CD14-positive monocyte (primary cell): ENCODE results near the gene DENND1A. TPM values are rescaled to one million over a fixed set of nuclear protein-coding genes. Genes with fewer than 3 reads are reported as not detected.

Experiments used
- DNase-seq, 3 donors: peaks; one replicate each; pipeline ENCODE4 v3.0.0-alpha.2; 2011 to 2022
- H2AFZ ChIP-seq: 2 replicates; pipeline ENCODE4 v1.6.0; 2012; ENCODE audit warnings: mild to moderate bottlenecking, low read depth, low read length, inconsistent platforms; ENCODE audit not compliant: insufficient read depth, poor library complexity, severe bottlenecking
- H3K27ac ChIP-seq, 2 donors: 1 replicate in 1 of 2; 2 replicates in 1 of 2; pipeline ENCODE4 v1.5.1; 2012 to 2013; ENCODE audit warnings: low read length in 2 of 2, control low read depth in 1 of 2, inconsistent platforms in 1 of 2, low read depth in 1 of 2, mild to moderate bottlenecking in 1 of 2
- H3K27me3 ChIP-seq, 2 donors: one replicate each; pipeline versions ENCODE4 v1.6.0 to v1.6.1; 2011 to 2013; ENCODE audit warnings: low read length in 2 of 2; ENCODE audit not compliant: control insufficient read depth in 2 of 2, insufficient read depth in 2 of 2
- H3K36me3 ChIP-seq, 2 donors: replicated peaks in 1 of 2; 1 replicate in 1 of 2; 2 replicates in 1 of 2; pipeline versions ENCODE4 v1.5.1 to v1.6.1; 2012 to 2013; ENCODE audit warnings: low read length in 2 of 2, control low read depth in 1 of 2, inconsistent platforms in 1 of 2, mild to moderate bottlenecking in 1 of 2; ENCODE audit not compliant: insufficient read depth in 2 of 2, control insufficient read depth in 1 of 2
- H3K4me1 ChIP-seq, 2 donors: 1 replicate in 1 of 2; 2 replicates in 1 of 2; pipeline versions ENCODE4 v1.5.1 to v1.6.1; 2012 to 2013; ENCODE audit warnings: low read length in 2 of 2, control low read depth in 1 of 2, inconsistent platforms in 1 of 2, mild to moderate bottlenecking in 1 of 2, moderate library complexity in 1 of 2; ENCODE audit not compliant: insufficient read depth in 2 of 2, control insufficient read depth in 1 of 2
- H3K4me2 ChIP-seq: replicated peaks from 2 replicates; pipeline ENCODE3; 2012; ENCODE audit warnings: low read length, moderate library complexity, mild to moderate bottlenecking; ENCODE audit not compliant: poor library complexity, severe bottlenecking; ENCODE audit errors: extremely low read depth
- H3K4me3 ChIP-seq, 3 experiments: fragments of 200-600 bp in 1 of 3; sonication (generic) in 1 of 3; replicated peaks in 1 of 3; 1 replicate in 2 of 3; 2 replicates in 1 of 3; pipeline ENCODE4 v1.5.1; 2011 to 2013; ENCODE audit warnings: low read length in 3 of 3, mild to moderate bottlenecking in 3 of 3, control low read depth in 2 of 3, low read depth in 2 of 3, inconsistent platforms in 1 of 3, moderate library complexity in 1 of 3
- H3K79me2 ChIP-seq: 2 replicates; pipeline ENCODE4 v1.6.0; 2012; ENCODE audit warnings: mild to moderate bottlenecking, control low read depth, inconsistent platforms, low read length, moderate library complexity; ENCODE audit not compliant: insufficient read depth
- H3K9ac ChIP-seq: 2 replicates; pipeline ENCODE4 v1.6.0; 2017; ENCODE audit warnings: low read length, mild to moderate bottlenecking; ENCODE audit not compliant: insufficient read depth, poor library complexity, severe bottlenecking
- H3K9me3 ChIP-seq, 2 donors: replicated peaks in 1 of 2; 1 replicate in 1 of 2; 2 replicates in 1 of 2; pipeline versions ENCODE4 v1.5.1 to v1.6.1; 2012 to 2013; ENCODE audit warnings: low read length in 2 of 2, control low read depth in 1 of 2; ENCODE audit not compliant: control insufficient read depth in 1 of 2, insufficient read depth in 1 of 2
- H4K20me1 ChIP-seq: 2 replicates; pipeline ENCODE4 v1.6.0; 2012; ENCODE audit warnings: mild to moderate bottlenecking, low read length, control low read depth, moderate library complexity; ENCODE audit not compliant: insufficient read depth
- H3K27ac Mint-ChIP-seq, 7 donors: one replicate each; pipeline ENCODE4 v1.8.0; 2020; ENCODE audit warnings: mild to moderate bottlenecking in 7 of 7, mixed read lengths in 7 of 7, moderate library complexity in 6 of 7, inconsistent platforms in 2 of 7
- H3K27me3 Mint-ChIP-seq, 3 donors: one replicate each; pipeline ENCODE4 v1.8.0; 2021 to 2022; ENCODE audit warnings: low read depth in 3 of 3, mild to moderate bottlenecking in 3 of 3, mixed read lengths in 3 of 3, moderate library complexity in 3 of 3, inconsistent platforms in 1 of 3
- H3K36me3 Mint-ChIP-seq, 2 donors: one replicate each; pipeline ENCODE4 v1.8.0; 2020; ENCODE audit warnings: mixed read lengths in 2 of 2, inconsistent platforms in 1 of 2, mild to moderate bottlenecking in 1 of 2
- H3K4me1 Mint-ChIP-seq: one replicate; pipeline ENCODE4 v1.8.0; 2020; ENCODE audit warnings: mild to moderate bottlenecking, mixed read lengths
- H3K4me3 Mint-ChIP-seq, 2 donors: one replicate each; pipeline ENCODE4 v1.8.0; 2020; ENCODE audit warnings: mild to moderate bottlenecking in 2 of 2, mixed read lengths in 2 of 2, moderate library complexity in 1 of 2
- H3K9me3 Mint-ChIP-seq, 7 donors: one replicate each; pipeline ENCODE4 v1.8.0; 2020 to 2022; ENCODE audit warnings: mixed read lengths in 7 of 7, mild to moderate bottlenecking in 6 of 7, moderate library complexity in 6 of 7, inconsistent platforms in 2 of 7
- WGBS: methylation state at CpG from one replicate; pipeline ENCODE4 v1.1.5; 2013; ENCODE audit warnings: missing lambda C conversion rate; ENCODE audit not compliant: insufficient coverage; 5-methylcytosine and 5-hydroxymethylcytosine counted together
- intact Hi-C, 2 donors: fragments of 100-400 bp; cut with micrococcal nuclease; formaldehyde crosslinking; loops; one replicate each; pipeline versions ENCODE4 v1.15.0 to v1.15.1; 2023
- polyA plus RNA-seq, 3 donors: library from polyadenylated mRNA; depleted of rRNA in 1 of 3; unstranded in 2 of 3; stranded (reverse) in 1 of 3; fragments of 300-500 nt in 2 of 3; fragments of >200 nt in 1 of 3; fragmentation: Illumina TruSeq in 2 of 3; gene quantifications; 1 replicate in 2 of 3; 2 replicates in 1 of 3; pipeline ENCODE4 v1.2.3, GENCODE V29; 2012 to 2021
- TF ChIP-seq, protein P1 (sequence below): fragments of 200-600 bp; IDR thresholded peaks from one replicate; pipeline ENCODE4 v1.8.0; 2022; ENCODE audit warnings: antibody characterized with exemption, mild to moderate bottlenecking

Gene DENND1A
- polyA plus RNA-seq, 3 donors = 24.8 to 73.0 (median 29.4) TPM

GRCh38 chr9:123660691-123661466, 269.0 kb downstream of the DENND1A start:
- intact Hi-C loops = no loop called here

GRCh38 chr9:123659358-123659757, 270.6 kb downstream of the DENND1A start:
- no CpG with 5 or more reads among the region's 1 CpG for WGBS
- no peaks in the 10 kb centered on the region for H3K27me3 ChIP-seq
- intact Hi-C loops = no loop called here
- Mint-ChIP-seq H3K27me3 (no peaks in the 10 kb centered on the region), H3K27ac (no peak overlapping the region), H3K4me3 (no peak overlapping the region), H3K36me3 (peaks cover 55 to 72% of the 10 kb centered on the region in 2 donors), H3K9me3 (peaks cover 0 to 14% (median 8%) of the 10 kb centered on the region in 7 donors), H3K4me1 (peaks cover 28% of the 10 kb centered on the region)
- H3K4me1 ChIP-seq = peaks cover 8% of the 10 kb centered on the region in 2 donors
- no peaks in the 10 kb centered on the region for H3K9me3 ChIP-seq
- peaks cover 76% of the 10 kb centered on the region for H4K20me1 ChIP-seq
- H2AFZ ChIP-seq = no peak overlapping the region
- no peak overlapping the region for H3K4me2 ChIP-seq
- H3K4me3 ChIP-seq = no peak overlapping the region
- TF ChIP-seq, protein P1, sequence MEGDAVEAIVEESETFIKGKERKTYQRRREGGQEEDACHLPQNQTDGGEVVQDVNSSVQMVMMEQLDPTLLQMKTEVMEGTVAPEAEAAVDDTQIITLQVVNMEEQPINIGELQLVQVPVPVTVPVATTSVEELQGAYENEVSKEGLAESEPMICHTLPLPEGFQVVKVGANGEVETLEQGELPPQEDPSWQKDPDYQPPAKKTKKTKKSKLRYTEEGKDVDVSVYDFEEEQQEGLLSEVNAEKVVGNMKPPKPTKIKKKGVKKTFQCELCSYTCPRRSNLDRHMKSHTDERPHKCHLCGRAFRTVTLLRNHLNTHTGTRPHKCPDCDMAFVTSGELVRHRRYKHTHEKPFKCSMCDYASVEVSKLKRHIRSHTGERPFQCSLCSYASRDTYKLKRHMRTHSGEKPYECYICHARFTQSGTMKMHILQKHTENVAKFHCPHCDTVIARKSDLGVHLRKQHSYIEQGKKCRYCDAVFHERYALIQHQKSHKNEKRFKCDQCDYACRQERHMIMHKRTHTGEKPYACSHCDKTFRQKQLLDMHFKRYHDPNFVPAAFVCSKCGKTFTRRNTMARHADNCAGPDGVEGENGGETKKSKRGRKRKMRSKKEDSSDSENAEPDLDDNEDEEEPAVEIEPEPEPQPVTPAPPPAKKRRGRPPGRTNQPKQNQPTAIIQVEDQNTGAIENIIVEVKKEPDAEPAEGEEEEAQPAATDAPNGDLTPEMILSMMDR = no peak
- H3K9ac ChIP-seq = no peak overlapping the region
- no peak overlapping the region for H3K27ac ChIP-seq
- no peak for DNase-seq
- H3K36me3 ChIP-seq = peaks cover 18 to 79% of the 10 kb centered on the region in 2 donors
- no peaks in the 10 kb centered on the region for H3K79me2 ChIP-seq

More at GRCh38 chr9:123660691-123661466, 269.0 kb downstream of the DENND1A start:
- peaks cover 8% of the 10 kb centered on the region in 2 donors for H3K4me1 ChIP-seq
- H4K20me1 ChIP-seq = peaks cover 66% of the 10 kb centered on the region
- Mint-ChIP-seq H3K27ac (peak overlapping the region in 1 of 7 donors; percentile 1), H3K4me1 (peaks cover 28% of the 10 kb centered on the region), H3K36me3 (peaks cover 51 to 71% of the 10 kb centered on the region in 2 donors), H3K9me3 (peaks cover 2 to 25% (median 13%) of the 10 kb centered on the region in 7 donors), H3K4me3 (no peak overlapping the region), H3K27me3 (no peaks in the 10 kb centered on the region)
- H3K4me2 ChIP-seq = no peak overlapping the region
- no peak overlapping the region for H2AFZ ChIP-seq
- H3K79me2 ChIP-seq = no peaks in the 10 kb centered on the region
- TF ChIP-seq, protein P1 = no peak
- 50% methylated on average over 2 of the region's 9 CpGs for WGBS
- peaks cover 14 to 77% of the 10 kb centered on the region in 2 donors for H3K36me3 ChIP-seq
- H3K27ac ChIP-seq = no peak overlapping the region
- no peak overlapping the region for H3K9ac ChIP-seq
- H3K9me3 ChIP-seq = peaks cover 0 to 12% of the 10 kb centered on the region in 2 donors
- no peak for DNase-seq
- H3K4me3 ChIP-seq = no peak overlapping the region
- H3K27me3 ChIP-seq = no peaks in the 10 kb centered on the region
